Uterus (tissue), 2 donors: ENCODE measurements around the gene SFXN3.

Source experiments
- CTCF ChIP-seq, 4 experiments: fragments of 200-600 bp in 2 of 4; fragments of 450-650 bp in 2 of 4; sonication (generic) in 2 of 4; IDR thresholded peaks; one replicate each; pipeline ENCODE4 v1.5.1; 2016 to 2019; ENCODE audit warnings: antibody characterized with exemption in 4 of 4, mild to moderate bottlenecking in 2 of 4, moderate library complexity in 1 of 4
- POLR2A ChIP-seq, 2 donors: fragments of 450-650 bp; IDR thresholded peaks; one replicate each; pipeline ENCODE4 v1.6.1; 2016; ENCODE audit warnings: antibody characterized with exemption in 2 of 2, mild to moderate bottlenecking in 1 of 2, moderate library complexity in 1 of 2

GRCh38 chr10:101073631-101074030 lies 42.6 kb downstream of the SFXN3 start:
- TF ChIP-seq CTCF (IDR thresholded peaks at IDR 0.05) (no peak), POLR2A (IDR thresholded peaks at IDR 0.05) (no peak)
